Activated T-helper 1 cell treated with anti-CD3 and anti-CD28 coated beads, Interleukin-12 subunit alpha, Interleukin-12 subunit beta, Interleukin-2, Interleukin-4 antibody, amounts not matched to agents 30 ng/mL and 10 ng/mL and 1 ng/mL, durations not matched to agents 14 hours and 24 hours and 36 hours (primary cell): Measurements from ENCODE around the gene CD59. TPM values are rescaled to one million over a fixed set of nuclear protein-coding genes. Genes with fewer than 3 reads are reported as not detected.

Experiments used
- DNase-seq: peaks from one replicate; pipeline ENCODE4 v3.0.0; 2021; ENCODE audit warnings: low spot score
- H3K27ac Mint-ChIP-seq: one replicate; pipeline ENCODE4 v1.8.0; 2021; ENCODE audit warnings: mild to moderate bottlenecking, mixed read lengths
- H3K27me3 Mint-ChIP-seq: one replicate; pipeline ENCODE4 v1.8.0; 2022; ENCODE audit warnings: mild to moderate bottlenecking, moderate library complexity, mixed read lengths; ENCODE audit not compliant: insufficient read depth
- H3K36me3 Mint-ChIP-seq: one replicate; pipeline ENCODE4 v1.8.0; 2021; ENCODE audit warnings: low read depth, mixed read lengths
- H3K4me1 Mint-ChIP-seq: one replicate; pipeline ENCODE4 v1.8.0; 2021; ENCODE audit warnings: low read depth, mixed read lengths
- H3K4me3 Mint-ChIP-seq: one replicate; pipeline ENCODE4 v1.8.0; 2021; ENCODE audit warnings: mild to moderate bottlenecking, moderate library complexity, mixed read lengths
- H3K9me3 Mint-ChIP-seq: one replicate; pipeline ENCODE4 v1.8.0; 2021; ENCODE audit warnings: mixed read lengths
- intact Hi-C: fragments of 100-400 bp; cut with micrococcal nuclease; formaldehyde crosslinking; loops from one replicate; pipeline ENCODE4 v1.15.1; 2024
- total RNA-seq: library from RNA; stranded (reverse); gene quantifications from 2 replicates; pipeline ENCODE4 v1.2.3, GENCODE V29; 2022

The CD59 gene
- total RNA-seq: 140 and 143 TPM in 2 replicates

GRCh38 chr11:33736148-33736812 is at the start of gene CD59:
CD59 (minus strand) TSS chr11:33736423; CDS start chr11:33722445, 13,978 bp downstream.
- Mint-ChIP-seq H3K4me1 (peaks cover 37% of the 10 kb centered on the region), H3K9me3 (no peaks in the 10 kb centered on the region), H3K36me3 (peaks cover 27% of the 10 kb centered on the region), H3K27ac (peak within 1 kb of the TSS; percentile 89), H3K27me3 (peaks cover 3% of the 10 kb centered on the region), H3K4me3 (peak within 1 kb of the TSS; percentile 87)
- intact Hi-C loops: loop anchor here (1.0 to 10.0 kb wide), 3 partner anchors 38 to 699 kb away; partner anchors contain the start of genes CAT, CSTF3 and FBXO3
- DNase-seq: peak; percentile 83

GRCh38 chr11:33785609-33786008 is 49.4 kb upstream of the CD59 start:
- Mint-ChIP-seq H3K4me1 (peaks cover 8% of the 10 kb centered on the region), H3K36me3 (no peaks in the 10 kb centered on the region), H3K4me3 (no peak overlapping the region), H3K9me3 (peaks cover 4% of the 10 kb centered on the region), H3K27me3 (peaks cover 20% of the 10 kb centered on the region), H3K27ac (no peak overlapping the region)
- intact Hi-C loops: no loop called here
- DNase-seq: no peak

GRCh38 chr11:33779849-33780528 is 43.8 kb upstream of the CD59 start:
- Mint-ChIP-seq H3K36me3 (no peaks in the 10 kb centered on the region), H3K27ac (no peak overlapping the region), H3K4me1 (peaks cover 11% of the 10 kb centered on the region), H3K27me3 (peaks cover 45% of the 10 kb centered on the region), H3K9me3 (peaks cover 4% of the 10 kb centered on the region), H3K4me3 (no peak overlapping the region)
- intact Hi-C loops: no loop called here
- no peak for DNase-seq

- Mint-ChIP-seq H3K4me1 (peaks cover 16% of the 10 kb centered on the region), H3K36me3 (no peaks in the 10 kb centered on the region), H3K9me3 (peaks cover 4% of the 10 kb centered on the region), H3K27ac (no peak overlapping the region), H3K27me3 (peaks cover 47% of the 10 kb centered on the region), H3K4me3 (no peak overlapping the region)
- DNase-seq: no peak
- intact Hi-C loops: no loop called here
Observed at GRCh38 chr11:33778675-33779074, 42.5 kb upstream of the CD59 start.

- H3K9me3 Mint-ChIP-seq: peaks cover 4% of the 10 kb centered on the region
- peaks cover 23% of the 10 kb centered on the region for H3K4me1 Mint-ChIP-seq
- H3K27me3 Mint-ChIP-seq: peaks cover 42% of the 10 kb centered on the region
- DNase-seq: no peak
- H3K27ac Mint-ChIP-seq: no peak overlapping the region
- intact Hi-C loops: no loop called here
- no peaks in the 10 kb centered on the region for H3K36me3 Mint-ChIP-seq
- no peak overlapping the region for H3K4me3 Mint-ChIP-seq
Observed at GRCh38 chr11:33777906-33778305, 41.7 kb upstream of the CD59 start.

- Mint-ChIP-seq H3K36me3 (peaks cover 1% of the 10 kb centered on the region), H3K4me3 (peak overlapping the region; percentile 94), H3K9me3 (no peaks in the 10 kb centered on the region), H3K27ac (no peak overlapping the region), H3K27me3 (peaks cover 36% of the 10 kb centered on the region), H3K4me1 (peaks cover 37% of the 10 kb centered on the region)
- intact Hi-C loops: no loop called here
- DNase-seq: no peak
Observed at GRCh38 chr11:33775832-33776470, 39.7 kb upstream of the CD59 start.

- intact Hi-C loops: no loop called here
- Mint-ChIP-seq H3K4me1 (peaks cover 37% of the 10 kb centered on the region), H3K27ac (no peak overlapping the region)
Observed at GRCh38 chr11:33775467-33775807, 39.2 kb upstream of the CD59 start.

GRCh38 chr11:33774736-33775466 is 38.7 kb upstream of the CD59 start:
- intact Hi-C loops: loop anchor here (1.0 to 5.0 kb wide), 7 partner anchors 39 to 663 kb away; partner anchors contain the start of genes C11orf91, CAT, CD59 and HIPK3
- Mint-ChIP-seq H3K27ac (peak overlapping the region; percentile 61), H3K4me1 (peaks cover 37% of the 10 kb centered on the region), H3K36me3 (peaks cover 7% of the 10 kb centered on the region), H3K4me3 (peak overlapping the region; percentile 94), H3K27me3 (peaks cover 36% of the 10 kb centered on the region), H3K9me3 (no peaks in the 10 kb centered on the region)
- no peak for DNase-seq

More at GRCh38 chr11:33775467-33775807, 39.2 kb upstream of the CD59 start:
- DNase-seq: no peak
- H3K4me3 Mint-ChIP-seq: peak overlapping the region; percentile 94
- no peaks in the 10 kb centered on the region for H3K9me3 Mint-ChIP-seq
- H3K36me3 Mint-ChIP-seq: peaks cover 1% of the 10 kb centered on the region
- peaks cover 36% of the 10 kb centered on the region for H3K27me3 Mint-ChIP-seq

- Mint-ChIP-seq H3K27me3 (peaks cover 29% of the 10 kb centered on the region), H3K4me3 (peak within 1 kb of the TSS; percentile 94), H3K4me1 (peaks cover 37% of the 10 kb centered on the region), H3K9me3 (no peaks in the 10 kb centered on the region), H3K36me3 (peaks cover 13% of the 10 kb centered on the region), H3K27ac (peak within 1 kb of the TSS; percentile 91)
- intact Hi-C loops: loop anchor here (1.0 to 5.0 kb wide), 7 partner anchors 38 to 664 kb away; partner anchors contain the start of genes C11orf91, CAT, CD59 and HIPK3
- DNase-seq: peak; percentile 80
Observed at GRCh38 chr11:33773987-33774735, 37.9 kb upstream of the CD59 start, which contains the start of gene FBXO3. FBXO3 (minus strand) TSS chr11:33774520; CDS start chr11:33774497, 23 bp downstream.

GRCh38 chr11:33773404-33773986 is 37.3 kb upstream of the CD59 start:
- peaks cover 24% of the 10 kb centered on the region for H3K27me3 Mint-ChIP-seq
- intact Hi-C loops: loop anchor here (5.0 kb wide), 3 partner anchors 51 to 516 kb away; partner anchors contain the start of gene HIPK3
- peak overlapping the region; percentile 94 for H3K4me3 Mint-ChIP-seq
- DNase-seq: peak; percentile 14
- no peaks in the 10 kb centered on the region for H3K9me3 Mint-ChIP-seq
- H3K4me1 Mint-ChIP-seq: peaks cover 37% of the 10 kb centered on the region
- H3K27ac Mint-ChIP-seq: peak overlapping the region; percentile 79
- peaks cover 14% of the 10 kb centered on the region for H3K36me3 Mint-ChIP-seq

- intact Hi-C loops: loop anchor here (5.0 kb wide), 3 partner anchors 51 to 516 kb away; partner anchors contain the start of gene HIPK3
- no peaks in the 10 kb centered on the region for H3K9me3 Mint-ChIP-seq
- H3K27ac Mint-ChIP-seq: no peak overlapping the region
- H3K4me1 Mint-ChIP-seq: peaks cover 37% of the 10 kb centered on the region
- no peak for DNase-seq
- peak overlapping the region; percentile 94 for H3K4me3 Mint-ChIP-seq
- peaks cover 16% of the 10 kb centered on the region for H3K36me3 Mint-ChIP-seq
- peaks cover 18% of the 10 kb centered on the region for H3K27me3 Mint-ChIP-seq
Observed at GRCh38 chr11:33772870-33773269, 36.6 kb upstream of the CD59 start.
